ENCODE results near the gene MCCC1. TPM values are rescaled to one million over a fixed set of nuclear protein-coding genes. Genes with fewer than 3 reads are reported as not detected.
A peak's percentile ranks its signal among the peaks of the same experiment; 100 is the strongest.

The MCCC1 gene
- 32.2 and 32.5 TPM in 2 replicates for total RNA-seq
- long read RNA-seq, transcript MCCC1-201 (19 exons, 2,545 nt), result major isoform, 209 of 314 reads
- long read RNA-seq, partial matches to known transcripts, result 17 of 314 reads
- long read RNA-seq, other reads (novel, unspliced or antisense), result 86 of 314 reads

DNA sequence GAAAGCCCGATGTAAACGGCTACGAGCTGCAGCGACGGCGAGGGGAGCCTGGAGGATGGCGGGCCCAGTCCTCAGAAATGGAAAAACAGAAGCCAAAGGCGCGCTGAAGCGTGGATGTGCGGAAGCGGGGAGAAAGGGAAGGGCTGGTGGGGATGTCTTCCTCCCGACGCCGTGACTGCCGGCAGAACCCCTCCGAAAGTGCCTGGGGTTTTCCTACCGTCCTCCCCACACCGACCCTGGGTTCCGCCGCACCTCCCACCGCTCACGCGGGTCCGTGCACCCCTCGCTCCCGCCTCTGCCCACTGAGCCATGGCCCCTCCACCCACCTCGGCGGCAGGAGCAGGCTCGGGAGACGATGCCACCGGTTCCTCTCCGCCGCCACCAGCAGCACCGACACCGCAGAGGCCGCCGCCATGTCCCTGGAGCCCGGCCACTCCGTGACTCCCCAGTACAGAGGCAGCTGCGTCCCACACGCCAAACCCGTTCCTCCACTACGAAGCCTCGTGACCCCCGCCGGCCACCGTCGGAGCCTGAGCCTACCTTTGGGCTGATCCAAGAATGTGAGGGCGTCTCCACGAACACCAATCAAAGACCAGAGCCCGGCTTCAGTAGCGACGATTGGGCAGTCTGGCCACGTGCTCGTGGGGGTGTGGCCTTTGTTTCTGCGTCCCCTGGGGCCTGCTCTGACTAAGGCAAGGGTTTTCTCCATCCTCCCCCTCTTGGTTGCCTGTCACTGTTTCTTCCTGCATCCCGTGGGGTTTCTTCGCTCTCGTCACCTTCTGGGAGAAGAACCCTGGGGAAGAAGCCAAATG lies at the start of gene MCCC1:
Gene MCCC1 (minus strand): TSS at position 471 of the 812 bp plus-strand sequence. CDS start 56 bp downstream, at position 415.
- H3K4me1 Mint-ChIP-seq (ENCODE audit: low read depth), result peaks cover 17% of the 10 kb centered on the region
- H3K4me3 Mint-ChIP-seq (ENCODE audit: low read depth), result peak within 1 kb of the TSS; percentile 96
- no peaks in the 10 kb centered on the region for H3K27me3 Mint-ChIP-seq
- DNase-seq (ENCODE audit: low spot score, unreplicated experiment), result peak; percentile 96
- H3K36me3 Mint-ChIP-seq (ENCODE audit: insufficient read depth), result peaks cover 14% of the 10 kb centered on the region
- peaks cover 5% of the 10 kb centered on the region for H3K9me3 Mint-ChIP-seq (ENCODE audit: low read depth)
- TF ChIP-seq, protein P1, sequence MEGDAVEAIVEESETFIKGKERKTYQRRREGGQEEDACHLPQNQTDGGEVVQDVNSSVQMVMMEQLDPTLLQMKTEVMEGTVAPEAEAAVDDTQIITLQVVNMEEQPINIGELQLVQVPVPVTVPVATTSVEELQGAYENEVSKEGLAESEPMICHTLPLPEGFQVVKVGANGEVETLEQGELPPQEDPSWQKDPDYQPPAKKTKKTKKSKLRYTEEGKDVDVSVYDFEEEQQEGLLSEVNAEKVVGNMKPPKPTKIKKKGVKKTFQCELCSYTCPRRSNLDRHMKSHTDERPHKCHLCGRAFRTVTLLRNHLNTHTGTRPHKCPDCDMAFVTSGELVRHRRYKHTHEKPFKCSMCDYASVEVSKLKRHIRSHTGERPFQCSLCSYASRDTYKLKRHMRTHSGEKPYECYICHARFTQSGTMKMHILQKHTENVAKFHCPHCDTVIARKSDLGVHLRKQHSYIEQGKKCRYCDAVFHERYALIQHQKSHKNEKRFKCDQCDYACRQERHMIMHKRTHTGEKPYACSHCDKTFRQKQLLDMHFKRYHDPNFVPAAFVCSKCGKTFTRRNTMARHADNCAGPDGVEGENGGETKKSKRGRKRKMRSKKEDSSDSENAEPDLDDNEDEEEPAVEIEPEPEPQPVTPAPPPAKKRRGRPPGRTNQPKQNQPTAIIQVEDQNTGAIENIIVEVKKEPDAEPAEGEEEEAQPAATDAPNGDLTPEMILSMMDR (IDR thresholded peaks at IDR 0.05; ENCODE audit: unreplicated experiment), result no peak
- peak within 1 kb of the TSS; percentile 99 for H3K27ac Mint-ChIP-seq

DNA sequence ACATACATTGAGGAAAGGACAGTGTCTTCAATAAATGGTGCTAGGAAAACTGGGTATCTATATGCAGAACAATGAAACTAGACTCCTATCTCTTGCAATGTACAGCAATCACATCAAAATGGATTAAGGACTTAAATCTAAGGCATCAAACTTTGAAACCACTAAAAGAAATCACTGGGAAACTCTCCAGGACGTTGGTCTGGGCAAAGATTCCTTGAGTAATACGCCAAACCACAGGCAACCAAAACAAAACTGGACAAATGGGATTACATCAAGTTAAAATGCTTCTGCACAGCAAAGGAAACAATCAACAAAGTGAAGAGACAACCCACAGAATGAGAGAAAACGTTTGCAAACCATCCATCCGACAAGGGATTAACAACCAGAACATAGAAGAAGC lies 48.8 kb upstream of the MCCC1 start:
- Mint-ChIP-seq H3K4me3 (ENCODE audit: low read depth) (no peak overlapping the region), H3K27ac (no peak overlapping the region), H3K4me1 (ENCODE audit: low read depth) (peaks cover 7% of the 10 kb centered on the region), H3K9me3 (ENCODE audit: low read depth) (no peaks in the 10 kb centered on the region), H3K36me3 (ENCODE audit: insufficient read depth) (no peaks in the 10 kb centered on the region), H3K27me3 (peaks cover 15% of the 10 kb centered on the region)
- DNase-seq (ENCODE audit: low spot score, unreplicated experiment), result no peak
- TF ChIP-seq, protein P1 (IDR thresholded peaks at IDR 0.05; ENCODE audit: unreplicated experiment), result no peak

DNA sequence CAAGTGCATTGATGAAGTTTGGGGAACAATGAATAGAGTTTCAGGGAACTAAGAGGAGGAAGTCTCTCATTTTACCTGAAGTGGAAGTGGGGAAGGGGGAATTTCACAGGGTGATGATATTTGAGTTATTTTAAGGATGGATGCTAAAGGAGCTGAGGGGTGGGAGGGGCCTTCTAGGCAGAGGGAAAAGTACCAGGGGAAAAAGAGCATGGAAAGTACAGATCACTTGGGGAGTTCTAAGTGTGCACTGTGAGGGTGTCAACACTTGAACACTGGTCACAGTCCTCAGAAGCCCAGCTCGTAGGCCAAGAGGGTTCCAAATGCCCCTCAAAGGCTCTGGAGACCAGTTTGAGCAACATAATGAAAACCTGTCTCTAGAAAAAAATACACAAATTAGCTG lies 45.1 kb upstream of the MCCC1 start:
- Mint-ChIP-seq H3K4me3 (ENCODE audit: low read depth) (no peak overlapping the region), H3K9me3 (ENCODE audit: low read depth) (no peaks in the 10 kb centered on the region), H3K4me1 (ENCODE audit: low read depth) (peaks cover 1% of the 10 kb centered on the region), H3K27ac (no peak overlapping the region), H3K27me3 (peaks cover 12% of the 10 kb centered on the region), H3K36me3 (ENCODE audit: insufficient read depth) (no peaks in the 10 kb centered on the region)
- DNase-seq (ENCODE audit: low spot score, unreplicated experiment), result no peak
- TF ChIP-seq, protein P1 (IDR thresholded peaks at IDR 0.05; ENCODE audit: unreplicated experiment), result no peak

DNA sequence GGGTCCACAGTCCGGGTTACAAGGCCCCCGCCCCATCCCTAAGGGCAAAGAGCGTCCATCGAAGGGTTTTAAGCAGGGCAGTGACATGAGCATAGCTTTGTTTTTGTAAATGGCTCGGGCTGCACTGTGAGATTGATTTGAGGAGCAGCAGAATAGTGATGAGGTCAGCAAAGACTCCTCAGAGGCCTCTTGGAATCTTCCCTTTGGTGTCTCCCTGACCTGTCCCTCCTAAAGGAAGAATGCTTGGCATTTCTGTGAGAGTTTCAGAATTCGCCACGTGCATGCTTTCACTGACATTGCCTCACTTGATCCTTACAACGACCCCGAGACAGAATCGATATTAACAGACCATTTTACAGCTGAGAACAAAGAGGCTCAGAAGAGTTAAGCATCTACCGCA lies 42.9 kb upstream of the MCCC1 start:
- peak overlapping the region; percentile 9 for H3K27ac Mint-ChIP-seq
- peaks cover 12% of the 10 kb centered on the region for H3K27me3 Mint-ChIP-seq
- H3K4me3 Mint-ChIP-seq (ENCODE audit: low read depth), result no peak overlapping the region
- peaks cover 1% of the 10 kb centered on the region for H3K4me1 Mint-ChIP-seq (ENCODE audit: low read depth)
- no peaks in the 10 kb centered on the region for H3K9me3 Mint-ChIP-seq (ENCODE audit: low read depth)
- no peaks in the 10 kb centered on the region for H3K36me3 Mint-ChIP-seq (ENCODE audit: insufficient read depth)
- DNase-seq (ENCODE audit: low spot score, unreplicated experiment), result no peak
- TF ChIP-seq, protein P1 (IDR thresholded peaks at IDR 0.05; ENCODE audit: unreplicated experiment), result no peak

DNA sequence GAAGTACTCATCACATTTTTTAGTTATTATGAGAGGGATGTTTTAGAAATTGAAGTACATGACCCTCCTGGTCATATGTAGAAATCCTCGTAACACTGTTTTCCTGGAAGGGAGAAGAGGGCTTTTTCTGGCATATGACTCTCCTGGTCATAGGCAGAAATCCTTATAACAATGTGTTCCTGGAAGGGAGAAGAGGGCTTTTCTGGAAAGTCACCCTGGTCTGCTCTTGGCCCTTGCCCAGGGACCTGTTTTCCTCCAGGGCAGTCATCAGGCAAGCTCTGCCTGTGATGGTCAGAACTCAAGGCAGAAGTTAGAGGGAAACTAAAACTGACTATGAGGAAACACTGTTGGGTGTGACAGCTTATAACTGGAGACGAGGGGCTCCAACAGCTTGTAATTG lies 35.5 kb upstream of the MCCC1 start:
- peaks cover 2% of the 10 kb centered on the region for H3K36me3 Mint-ChIP-seq (ENCODE audit: insufficient read depth)
- TF ChIP-seq, protein P1 (IDR thresholded peaks at IDR 0.05; ENCODE audit: unreplicated experiment), result no peak
- no peaks in the 10 kb centered on the region for H3K9me3 Mint-ChIP-seq (ENCODE audit: low read depth)
- no peak overlapping the region for H3K27ac Mint-ChIP-seq
- no peak for DNase-seq (ENCODE audit: low spot score, unreplicated experiment)
- H3K4me1 Mint-ChIP-seq (ENCODE audit: low read depth), result no peaks in the 10 kb centered on the region
- peaks cover 36% of the 10 kb centered on the region for H3K27me3 Mint-ChIP-seq
- H3K4me3 Mint-ChIP-seq (ENCODE audit: low read depth), result no peak overlapping the region

Data from progenitor cell of endocrine pancreas (in vitro differentiated cells).